ENCODE measurements around the gene ZNF678.
"Not testable (repeated sequence)": the region's sequence is repeated elsewhere in the genome, so short reads cannot be mapped to it uniquely, and the experiment has no call there.

Gene ZNF678

GRCh38 chr1:227576189-227576588 is 12.8 kb downstream of the ZNF678 start:
- H3K27me3 ChIP-seq = no peaks in the 10 kb centered on the region
- peaks cover 51 to 95% (median 84%) of the 10 kb centered on the region in 11 experiments for H3K36me3 ChIP-seq
- H4K20me1 ChIP-seq = peaks cover 0 to 7% (median 0%) of the 10 kb centered on the region in 11 experiments; a peak in 3 of 22 replicates
- no peak overlapping the region; a peak in 1 of 20 replicates for H3K4me3 ChIP-seq
- H3K9me3 ChIP-seq (replicated peaks in 1 of 11) = peaks cover 97 to 100% (median 99%) of the 10 kb centered on the region in 11 experiments
- no peak overlapping the region for H3K9ac ChIP-seq
- no peak overlapping the region for H3K4me2 ChIP-seq
- H3K27ac ChIP-seq = no peak overlapping the region
- no peak for TF ChIP-seq Cebpa-rat (IDR thresholded peaks at IDR 0.05)
- no peaks in the 10 kb centered on the region for H3K4me1 ChIP-seq

GRCh38 chr1:227577500-227577899 is 14.1 kb downstream of the ZNF678 start:
- no peak overlapping the region for H3K4me3 ChIP-seq
- H3K9me3 ChIP-seq (replicated peaks in 1 of 11) = peaks cover 97 to 100% (median 99%) of the 10 kb centered on the region in 11 experiments
- no peak overlapping the region for H3K27ac ChIP-seq
- H3K9ac ChIP-seq = no peak overlapping the region
- no peaks in the 10 kb centered on the region for H3K27me3 ChIP-seq
- H3K36me3 ChIP-seq = peaks cover 54 to 95% (median 81%) of the 10 kb centered on the region in 11 experiments
- no peak for TF ChIP-seq Cebpa-rat (IDR thresholded peaks at IDR 0.05)
- H3K4me2 ChIP-seq = no peak overlapping the region
- no peaks in the 10 kb centered on the region for H3K4me1 ChIP-seq
- peaks cover 0 to 7% (median 0%) of the 10 kb centered on the region in 11 experiments; a peak in 3 of 22 replicates for H4K20me1 ChIP-seq

DNA sequence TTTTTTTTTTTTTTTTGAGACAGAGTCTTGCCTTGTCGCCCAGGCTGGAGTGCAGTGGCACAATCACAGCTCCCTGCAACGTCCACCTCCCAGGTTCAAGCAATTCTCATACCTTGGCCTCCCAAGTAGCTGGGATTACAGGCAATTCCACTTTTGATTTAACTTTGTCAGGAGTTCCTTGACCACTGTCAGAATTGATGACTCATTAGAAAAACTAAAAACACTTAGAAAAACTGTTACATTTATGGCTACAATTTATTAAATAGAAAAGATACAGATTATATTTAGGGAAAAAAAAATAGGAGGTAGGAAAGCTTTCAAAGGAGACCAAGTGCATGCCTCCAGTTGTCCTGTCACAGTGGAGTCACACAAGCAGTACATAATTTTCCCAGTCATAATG is 20.0 kb downstream of the ZNF678 start:
- H3K4me1 ChIP-seq = no peaks in the 10 kb centered on the region
- peaks cover 97 to 100% (median 99%) of the 10 kb centered on the region in 11 experiments for H3K9me3 ChIP-seq (replicated peaks in 1 of 11)
- no peaks in the 10 kb centered on the region for H3K27me3 ChIP-seq
- H3K27ac ChIP-seq = no peak overlapping the region
- H3K36me3 ChIP-seq = peaks cover 85 to 98% (median 89%) of the 10 kb centered on the region in 11 experiments
- no peak overlapping the region for H3K4me2 ChIP-seq
- TF ChIP-seq Cebpa-rat (IDR thresholded peaks at IDR 0.05) = no peak
- no peak overlapping the region for H3K4me3 ChIP-seq
- no peak overlapping the region for H3K9ac ChIP-seq
- H4K20me1 ChIP-seq = peaks cover 0 to 7% (median 0%) of the 10 kb centered on the region in 11 experiments; a peak in 3 of 22 replicates

- H4K20me1 ChIP-seq = no peaks in the 10 kb centered on the region
- no peak overlapping the region for H3K4me2 ChIP-seq
- no peak overlapping the region for H3K27ac ChIP-seq
- no peak overlapping the region for H3K4me3 ChIP-seq
- no peaks in the 10 kb centered on the region for H3K27me3 ChIP-seq
- no peak for TF ChIP-seq Cebpa-rat (IDR thresholded peaks at IDR 0.05)
- H3K9me3 ChIP-seq (replicated peaks in 1 of 11) = peaks cover 100% of the 10 kb centered on the region in 11 experiments
- H3K4me1 ChIP-seq = no peaks in the 10 kb centered on the region
- peaks cover 94 to 100% (median 98%) of the 10 kb centered on the region in 11 experiments for H3K36me3 ChIP-seq
- no peak overlapping the region for H3K9ac ChIP-seq
These were observed 23.4 kb downstream of the ZNF678 start for GRCh38 chr1:227586733-227587132.

GRCh38 chr1:227587968-227588367 is 24.6 kb downstream of the ZNF678 start:
- Histone ChIP-seq H3K9ac (no peak overlapping the region), H3K4me2 (no peak overlapping the region), H3K27ac (no peak overlapping the region), H3K27me3 (no peaks in the 10 kb centered on the region), H3K9me3 (replicated peaks in 1 of 11) (peaks cover 100% of the 10 kb centered on the region in 11 experiments), H3K36me3 (peaks cover 92 to 100% (median 99%) of the 10 kb centered on the region in 11 experiments), H4K20me1 (no peaks in the 10 kb centered on the region), H3K4me3 (peak overlapping the region in 1 of 10 experiments; percentile 28; a peak in 1 of 20 replicates), H3K4me1 (no peaks in the 10 kb centered on the region)
- no peak for TF ChIP-seq Cebpa-rat (IDR thresholded peaks at IDR 0.05)

GRCh38 chr1:227588769-227589168 is 25.4 kb downstream of the ZNF678 start:
- not testable (repeated sequence) for H3K9ac ChIP-seq, H4K20me1 ChIP-seq, H3K4me2 ChIP-seq, H3K27me3 ChIP-seq, H3K4me1 ChIP-seq, H3K27ac ChIP-seq
- peaks cover 88 to 100% (median 99%) of the 10 kb centered on the region in 11 experiments for H3K36me3 ChIP-seq
- H3K4me3 ChIP-seq = peak overlapping the region in 2 of 10 experiments; percentile 17 to 28; a peak in 1 of 20 replicates
- H3K9me3 ChIP-seq (replicated peaks in 1 of 11) = peaks cover 100% of the 10 kb centered on the region in 11 experiments

GRCh38 chr1:227589777-227590176 is 26.4 kb downstream of the ZNF678 start:
- not testable (repeated sequence) for H3K9ac ChIP-seq, H3K4me1 ChIP-seq, H3K4me2 ChIP-seq, H3K4me3 ChIP-seq, H3K27ac ChIP-seq, H4K20me1 ChIP-seq, H3K27me3 ChIP-seq
- H3K36me3 ChIP-seq = peaks cover 83 to 100% (median 98%) of the 10 kb centered on the region in 11 experiments
- H3K9me3 ChIP-seq (replicated peaks in 1 of 11) = peaks cover 100% of the 10 kb centered on the region in 11 experiments

GRCh38 chr1:227596222-227596621 is 32.9 kb downstream of the ZNF678 start:
- peaks cover 98 to 100% (median 100%) of the 10 kb centered on the region in 11 experiments for H3K9me3 ChIP-seq (replicated peaks in 1 of 11)
- peaks cover 66 to 99% (median 89%) of the 10 kb centered on the region in 11 experiments for H3K36me3 ChIP-seq
- not testable (repeated sequence) for H3K27ac ChIP-seq, H3K4me2 ChIP-seq, H3K27me3 ChIP-seq, H3K4me1 ChIP-seq, H3K9ac ChIP-seq, H4K20me1 ChIP-seq
- H3K4me3 ChIP-seq = peak overlapping the region in 6 of 10 experiments; percentile 11 to 48 (median 22); a peak in 5 of 20 replicates

GRCh38 chr1:227603327-227603726 is 40.0 kb downstream of the ZNF678 start:
- H3K36me3 ChIP-seq = peaks cover 67 to 91% (median 80%) of the 10 kb centered on the region in 11 experiments
- no peak overlapping the region for H3K4me2 ChIP-seq
- H3K27me3 ChIP-seq = no peaks in the 10 kb centered on the region
- no peak overlapping the region for H3K9ac ChIP-seq
- H4K20me1 ChIP-seq = no peaks in the 10 kb centered on the region
- H3K4me3 ChIP-seq = peak overlapping the region in 2 of 10 experiments; percentile 14 to 18; a peak in 2 of 20 replicates
- H3K27ac ChIP-seq = no peak overlapping the region
- H3K9me3 ChIP-seq (replicated peaks in 1 of 11) = peaks cover 92 to 98% (median 96%) of the 10 kb centered on the region in 11 experiments
- no peak for TF ChIP-seq Cebpa-rat (IDR thresholded peaks at IDR 0.05)
- H3K4me1 ChIP-seq = no peaks in the 10 kb centered on the region

DNA sequence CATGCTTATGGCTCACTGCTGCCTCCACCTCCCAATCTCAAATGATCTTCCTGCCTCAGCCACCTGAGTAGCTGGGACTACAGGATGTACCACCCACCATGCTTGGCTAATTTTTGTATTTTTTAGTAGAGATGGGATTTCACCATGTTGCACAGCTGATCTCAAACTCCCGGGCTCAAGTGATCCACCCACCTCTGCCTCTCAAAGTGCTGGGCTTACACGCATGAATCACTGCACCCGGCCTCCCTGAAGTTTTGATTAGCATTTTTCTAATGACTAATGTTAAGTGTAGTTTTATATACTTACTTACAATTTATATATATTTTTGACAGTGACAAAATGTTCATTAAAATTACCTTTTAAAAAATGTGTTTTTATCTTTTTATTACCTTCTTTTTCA is 41.1 kb downstream of the ZNF678 start:
- Histone ChIP-seq H4K20me1 (no peaks in the 10 kb centered on the region), H3K4me1 (no peaks in the 10 kb centered on the region), H3K36me3 (peaks cover 66 to 91% (median 78%) of the 10 kb centered on the region in 11 experiments), H3K4me2 (no peak overlapping the region), H3K27ac (no peak overlapping the region), H3K9ac (no peak overlapping the region), H3K27me3 (no peaks in the 10 kb centered on the region), H3K9me3 (replicated peaks in 1 of 11) (peaks cover 90 to 98% (median 96%) of the 10 kb centered on the region in 11 experiments), H3K4me3 (no peak overlapping the region)
- no peak for TF ChIP-seq Cebpa-rat (IDR thresholded peaks at IDR 0.05)

DNA sequence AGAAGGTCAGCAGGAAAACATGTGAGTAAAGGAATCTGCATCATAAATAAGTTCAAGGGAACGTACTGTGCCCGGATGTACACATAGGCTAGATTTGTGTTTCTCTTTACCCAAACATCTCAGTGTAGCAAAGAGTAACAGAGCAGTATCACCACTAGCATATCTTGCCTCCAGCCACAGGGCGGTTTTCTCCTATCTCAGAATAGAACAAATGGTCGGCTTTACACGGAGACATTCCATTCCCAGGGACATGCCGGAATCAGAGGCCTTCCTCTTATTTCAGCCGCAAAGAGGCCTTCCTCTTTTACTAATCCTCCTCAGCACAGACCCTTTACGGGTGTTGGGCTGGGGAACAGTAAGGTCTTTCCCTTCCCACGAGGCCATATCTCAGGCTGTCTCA is 42.9 kb downstream of the ZNF678 start:
- Histone ChIP-seq H3K9me3 (replicated peaks in 1 of 11) (peaks cover 90 to 98% (median 96%) of the 10 kb centered on the region in 11 experiments), H3K36me3 (peaks cover 67 to 91% (median 78%) of the 10 kb centered on the region in 11 experiments)
- not testable (repeated sequence) for H3K4me2 ChIP-seq, H3K4me3 ChIP-seq, H3K4me1 ChIP-seq, H3K9ac ChIP-seq, H3K27ac ChIP-seq, H3K27me3 ChIP-seq, H4K20me1 ChIP-seq

Measured in BLaER1 treated with 17β-estradiol and CSF1 and Interleukin-3, amounts not matched to agents 10 nM and 100 nM (cell line).